Activated T-helper 9 cell treated with anti-CD3 and anti-CD28 coated beads, Interleukin-2, amount 50 U/mL, for 16 hours (primary cell): Measurements from ENCODE around the gene SEPTIN11.

ENCODE experiments used
- DNase-seq: peaks from one replicate; pipeline ENCODE4 v3.0.0-alpha.2; 2020; ENCODE audit warnings: low read depth

Gene SEPTIN11

DNA sequence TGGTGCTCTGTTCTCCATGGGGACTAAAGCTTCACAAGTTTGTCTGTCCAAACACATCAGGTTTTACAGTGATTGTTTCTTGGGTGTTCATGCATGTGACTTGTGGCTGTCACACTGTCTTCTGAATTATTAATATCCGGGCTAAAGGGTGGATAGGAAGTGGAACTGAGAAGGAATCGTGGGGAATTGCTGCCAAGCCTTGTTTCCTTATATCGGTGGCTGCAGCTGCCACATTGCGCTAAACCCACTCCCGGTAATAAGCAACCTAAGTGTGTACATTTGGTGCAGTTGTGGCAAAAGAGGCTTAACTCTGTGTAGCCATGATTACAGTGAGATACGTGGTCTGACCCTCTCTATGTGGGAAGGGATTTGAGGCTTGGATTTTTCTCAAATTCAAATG lies 30.7 kb downstream of the SEPTIN11 start:
- DNase-seq = no peak

DNA sequence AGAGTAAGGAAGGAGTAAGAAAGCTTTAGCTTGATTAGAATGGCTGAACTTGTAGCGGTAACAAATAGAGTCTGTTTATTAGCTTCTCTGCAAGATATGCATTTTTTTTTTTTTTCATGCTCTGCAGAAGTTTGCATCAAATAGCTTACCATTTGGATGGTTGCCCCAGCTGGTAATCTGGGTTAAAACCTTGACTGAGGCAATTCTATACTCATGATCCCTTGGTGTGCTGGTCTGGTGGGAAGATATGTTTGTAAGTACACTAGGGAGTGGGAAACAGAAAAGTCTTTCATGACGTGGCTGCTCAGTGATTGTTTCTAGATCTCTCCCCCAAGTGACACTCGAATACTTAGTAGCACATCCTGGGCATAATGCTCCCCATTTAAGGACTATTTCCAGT lies 32.1 kb downstream of the SEPTIN11 start:
- DNase-seq = no peak

DNA sequence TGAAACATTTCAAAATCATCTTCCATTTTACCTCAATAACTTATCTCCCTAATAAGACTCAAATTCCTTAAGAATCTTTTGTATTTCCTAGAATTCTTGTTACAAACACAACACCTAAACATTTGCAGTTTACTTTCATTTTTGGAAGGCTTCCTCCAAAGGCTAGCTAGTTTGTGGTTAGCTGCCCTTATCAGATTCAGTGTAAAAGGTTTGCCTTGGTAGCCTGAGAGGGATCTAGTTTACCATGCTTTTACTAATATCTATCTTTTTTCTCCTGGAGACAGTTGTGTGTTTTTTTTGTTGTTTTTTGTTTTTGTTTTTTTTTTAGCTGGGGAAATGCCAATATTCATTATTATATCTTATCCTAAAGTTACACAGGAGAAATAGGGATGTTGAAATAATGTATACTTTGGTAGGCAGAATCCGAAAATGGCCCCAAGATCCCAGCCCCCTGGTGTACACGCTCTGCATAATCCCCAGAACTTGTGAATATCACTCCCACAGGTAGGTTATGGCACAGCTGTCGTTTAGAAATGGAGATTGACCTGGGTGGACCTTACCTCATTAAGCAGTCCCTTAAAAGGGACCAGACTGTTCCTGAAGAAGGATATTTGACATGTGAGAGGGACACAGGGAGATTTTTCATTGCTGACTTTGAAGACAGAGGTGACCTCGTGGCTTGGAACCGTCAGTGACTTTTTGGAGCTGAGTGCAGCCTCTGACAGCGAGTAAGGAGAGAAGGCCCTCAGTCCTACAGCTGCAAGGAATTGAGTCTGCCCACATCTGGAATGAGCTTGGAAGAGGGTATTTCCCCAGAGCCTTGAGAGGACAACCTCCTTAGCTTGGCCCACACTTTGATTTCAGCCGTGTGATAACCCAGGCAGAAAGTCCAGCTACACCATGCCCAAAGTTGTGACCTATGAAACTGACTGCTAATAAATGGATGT lies 33.4 kb downstream of the SEPTIN11 start:
- DNase-seq = no peak

DNA sequence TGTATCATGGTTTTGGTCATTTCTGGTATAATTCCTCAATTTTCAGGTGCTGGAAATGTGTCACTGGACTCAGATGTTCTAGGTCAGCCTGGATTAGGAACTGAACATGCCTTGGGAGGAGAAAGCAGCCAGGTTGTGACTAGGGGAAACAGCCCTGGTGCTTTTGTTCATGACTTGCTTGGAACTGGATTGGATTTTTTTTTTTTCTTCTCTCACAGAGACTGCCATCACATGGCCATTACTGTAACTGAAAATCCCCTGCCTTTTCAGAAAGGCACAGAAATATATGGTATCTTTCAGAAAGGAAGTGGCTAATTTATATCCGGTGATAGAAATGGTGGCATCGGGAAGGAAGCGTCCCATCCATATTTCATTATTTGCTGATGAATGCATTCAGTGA lies 34.6 kb downstream of the SEPTIN11 start:
- DNase-seq = no peak

DNA sequence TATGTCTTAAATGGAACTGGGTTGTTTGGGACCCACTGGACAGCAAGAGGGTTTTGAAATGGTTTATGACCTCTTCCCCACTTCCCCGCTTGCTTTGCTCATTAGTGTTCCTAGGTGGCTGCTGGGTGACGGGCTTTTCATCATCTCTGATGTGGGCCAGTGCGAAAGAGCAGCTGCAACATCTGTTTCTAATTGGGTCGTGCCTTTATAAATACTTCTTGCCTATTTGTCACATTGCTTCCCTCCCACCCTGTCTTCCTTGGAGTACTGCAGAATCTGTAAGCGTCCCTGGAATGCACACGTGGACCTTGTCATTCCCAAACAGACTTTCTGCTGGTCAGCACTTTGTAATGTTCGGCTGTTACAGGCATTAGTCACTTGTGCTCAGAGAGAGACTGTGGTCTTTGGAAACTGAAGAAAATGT lies 35.2 kb downstream of the SEPTIN11 start:
- no peak for DNase-seq

DNA sequence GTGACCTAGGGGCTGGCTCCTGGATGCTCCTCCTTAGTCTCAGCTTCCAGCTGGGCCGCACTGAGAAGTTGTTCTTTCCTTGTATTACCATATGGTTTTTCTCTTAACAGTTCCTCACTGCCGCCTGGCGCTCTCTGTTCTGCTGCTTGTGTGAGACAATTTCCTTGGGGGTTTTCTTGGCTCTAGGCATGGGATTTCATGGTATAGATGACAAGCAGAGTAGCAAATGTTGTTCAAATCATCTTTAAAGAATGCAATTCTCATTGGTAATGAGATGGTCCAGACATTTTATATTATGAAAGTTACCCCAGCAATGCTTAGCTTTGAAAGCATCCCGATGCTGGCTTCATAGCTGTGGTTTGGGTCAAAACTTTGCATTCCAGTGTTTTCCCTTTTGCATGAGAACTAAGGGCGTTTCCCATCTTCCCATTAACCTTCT lies 37.6 kb downstream of the SEPTIN11 start:
- no peak for DNase-seq

DNA sequence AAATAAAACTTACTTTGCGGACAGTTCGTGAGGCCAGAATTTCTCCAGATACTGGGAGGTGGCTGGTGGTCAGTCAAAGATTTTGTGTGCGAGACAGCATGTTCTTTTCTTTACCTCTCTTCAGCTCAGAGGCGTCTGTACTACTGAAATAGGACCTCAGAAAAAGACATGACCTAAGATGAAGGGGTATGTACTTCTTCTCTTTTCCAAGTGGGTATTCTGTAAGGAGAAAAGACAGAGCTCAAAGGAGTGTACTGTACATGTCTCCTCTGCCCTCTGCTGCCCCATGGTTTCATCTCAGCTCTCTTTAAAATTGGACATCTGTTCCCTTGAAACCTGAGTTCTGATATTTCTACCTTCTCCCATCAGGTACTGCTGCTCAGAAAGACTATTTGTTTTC lies 38.1 kb downstream of the SEPTIN11 start:
- no peak for DNase-seq

DNA sequence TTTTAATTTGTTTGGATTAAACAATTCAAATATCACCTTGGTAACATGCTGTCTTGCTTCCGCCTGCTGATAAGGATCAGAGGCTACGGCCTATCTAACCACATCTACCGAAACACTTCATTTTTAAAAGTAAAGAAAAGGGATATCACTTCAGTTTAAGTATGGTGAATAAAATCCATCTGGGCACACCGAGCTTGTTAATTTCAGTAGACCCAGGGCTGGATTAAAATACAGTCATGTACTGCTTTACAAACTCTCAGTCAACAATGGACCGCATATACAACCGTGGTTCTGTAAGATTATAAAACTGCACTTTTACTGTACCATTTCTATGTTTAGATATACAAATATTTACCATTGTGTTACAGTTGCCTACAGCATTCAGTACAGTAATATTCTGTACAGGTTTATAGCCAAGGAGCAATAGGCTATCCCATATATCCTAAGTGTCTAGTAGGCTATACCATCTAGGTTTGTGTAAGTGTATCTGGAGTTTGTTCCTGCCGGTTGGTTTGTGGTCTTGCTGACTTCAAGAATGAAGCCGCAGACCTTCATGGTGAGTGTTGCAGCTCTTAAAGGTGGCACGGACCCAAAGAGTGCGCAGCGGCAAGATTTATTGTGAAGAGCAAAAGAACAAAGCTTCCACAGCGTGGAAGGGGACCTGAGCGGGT lies 40.0 kb downstream of the SEPTIN11 start:
- DNase-seq = peak; percentile 26

DNA sequence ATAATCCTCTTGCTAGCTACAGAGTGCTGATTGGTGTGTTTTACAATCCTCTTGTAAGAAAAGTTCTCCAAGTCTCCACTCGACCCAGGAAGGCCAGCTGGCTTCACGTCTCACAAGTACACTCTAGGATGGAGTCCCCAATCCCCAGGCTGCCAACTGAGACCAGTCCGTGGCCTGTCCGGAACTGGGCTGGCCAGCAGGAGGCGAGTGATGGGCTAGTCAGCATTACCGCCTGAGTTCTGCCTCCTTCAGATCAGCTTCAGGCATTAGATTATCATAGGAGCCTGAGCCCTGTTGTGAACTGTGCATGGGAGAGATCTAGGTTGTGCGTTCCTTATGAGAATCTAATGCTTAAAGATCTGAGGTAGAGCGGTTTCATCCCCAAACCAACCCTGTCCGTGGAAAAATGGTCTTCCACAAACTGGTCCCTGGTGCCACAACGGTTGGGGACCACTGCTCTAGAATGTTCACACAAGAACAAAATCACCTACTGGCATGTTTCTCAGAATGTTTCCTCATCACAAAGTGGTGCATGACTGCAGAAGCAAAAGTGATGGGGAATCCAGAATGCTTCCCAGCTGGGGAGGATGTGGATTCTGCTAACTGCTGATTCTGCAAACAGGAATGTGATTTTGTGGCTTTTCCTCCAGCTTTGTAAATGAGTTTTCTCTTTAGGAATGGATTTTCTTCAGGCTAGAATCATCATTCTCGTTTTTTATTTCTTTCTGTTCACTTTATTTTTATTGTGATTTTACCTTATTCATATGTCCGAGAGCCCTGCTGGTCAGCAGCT lies 40.9 kb downstream of the SEPTIN11 start:
- no peak for DNase-seq

DNA sequence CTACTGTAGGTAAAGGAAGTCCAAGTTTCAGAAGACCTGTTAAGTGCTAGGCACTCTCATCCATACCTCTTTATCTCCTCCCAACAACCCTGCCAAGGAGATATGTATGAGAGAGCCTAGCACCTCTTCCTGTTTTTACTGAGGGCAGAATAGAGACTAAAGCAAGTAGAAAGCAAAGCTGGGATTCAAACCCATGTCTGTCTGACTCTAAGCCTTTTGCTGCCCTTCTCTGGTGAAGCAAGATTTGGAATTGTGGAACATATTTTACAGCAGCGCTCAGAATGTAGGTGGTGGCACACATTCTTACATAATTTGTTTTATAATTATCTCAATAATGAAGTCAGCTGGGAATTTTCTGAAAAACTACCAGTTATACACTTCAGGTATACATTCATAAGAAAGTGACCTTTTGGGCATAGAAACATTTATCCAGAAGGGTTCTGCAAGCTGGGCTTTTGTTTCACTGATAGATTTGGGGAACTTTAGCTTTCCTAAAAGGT lies 41.7 kb downstream of the SEPTIN11 start:
- DNase-seq = no peak

DNA sequence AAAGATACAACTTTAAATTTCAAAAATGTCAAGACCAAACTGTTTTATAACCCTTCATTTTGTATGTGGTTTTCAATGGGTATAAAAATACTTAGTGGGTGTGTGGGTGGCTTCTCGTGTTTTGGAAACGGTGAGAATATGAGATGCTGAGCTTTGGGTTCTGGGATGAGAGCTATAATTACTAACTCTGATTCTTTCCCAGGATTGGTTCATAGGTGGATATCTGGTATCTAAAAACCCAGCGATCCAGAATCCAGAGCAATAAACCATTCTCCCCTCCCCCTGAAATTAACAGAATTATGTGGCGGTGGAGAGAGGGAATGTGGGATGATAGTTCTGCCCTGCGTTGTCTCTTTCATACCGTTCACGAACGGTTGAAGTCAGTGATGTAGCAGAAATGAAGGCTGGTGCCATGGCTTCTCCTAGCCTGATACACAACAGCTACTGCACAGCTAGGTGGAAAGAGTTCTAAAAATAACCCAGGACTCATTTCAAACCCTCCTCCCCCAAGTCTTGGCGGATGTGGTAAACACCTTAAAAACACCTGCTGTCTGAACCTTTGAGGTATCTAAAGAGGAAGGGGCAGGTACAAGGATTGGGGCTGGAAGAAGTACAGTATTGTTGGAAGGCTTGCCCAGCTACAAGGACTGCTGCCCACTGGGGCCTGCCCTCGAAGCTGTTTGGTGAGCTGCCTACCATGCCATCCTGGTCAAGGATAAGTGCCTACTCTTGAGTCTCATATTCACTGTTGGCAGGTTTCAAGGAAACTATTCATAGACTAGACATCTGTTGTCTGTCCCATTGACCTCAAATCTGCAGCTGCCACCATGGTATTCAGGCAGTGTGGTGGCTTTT lies 44.5 kb downstream of the SEPTIN11 start:
- peak; percentile 10 for DNase-seq

DNA sequence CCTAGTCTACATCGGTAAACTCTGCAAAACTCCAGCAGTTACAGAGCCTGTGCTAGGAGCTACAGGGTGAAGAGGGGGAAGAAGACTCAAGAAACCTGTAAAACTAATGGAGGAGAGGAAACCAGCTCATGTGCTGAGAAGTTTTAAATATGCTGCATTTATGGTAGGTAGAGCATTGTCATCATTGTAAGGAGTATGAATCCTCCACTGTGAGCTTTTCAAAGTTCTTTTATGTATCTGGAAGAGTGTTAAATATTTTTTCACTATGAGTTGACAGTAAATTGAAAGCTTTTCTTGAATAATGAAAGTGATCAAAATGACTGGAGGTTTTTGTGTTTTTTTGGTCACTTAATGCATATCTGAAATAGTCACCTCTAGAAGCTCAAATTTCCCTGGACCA lies 46.2 kb downstream of the SEPTIN11 start:
- no peak for DNase-seq

DNA sequence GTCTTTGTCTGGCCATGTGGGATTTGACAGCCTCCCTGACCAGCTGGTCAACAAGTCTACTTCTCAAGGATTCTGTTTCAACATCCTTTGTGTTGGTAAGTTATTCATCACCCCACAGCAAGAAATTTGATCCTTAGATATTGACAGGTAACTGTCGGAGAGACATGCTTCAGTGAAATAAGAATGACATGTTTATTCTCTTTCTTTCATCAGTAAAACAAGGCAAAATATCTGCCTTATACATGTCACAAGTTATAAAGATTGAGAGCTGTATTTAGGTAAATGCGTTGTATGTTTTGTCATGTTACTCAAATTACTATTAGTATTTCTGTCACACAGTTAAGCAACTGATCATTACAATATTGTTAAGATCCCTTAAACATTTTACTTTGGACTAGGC lies 46.9 kb downstream of the SEPTIN11 start:
- DNase-seq = no peak

DNA sequence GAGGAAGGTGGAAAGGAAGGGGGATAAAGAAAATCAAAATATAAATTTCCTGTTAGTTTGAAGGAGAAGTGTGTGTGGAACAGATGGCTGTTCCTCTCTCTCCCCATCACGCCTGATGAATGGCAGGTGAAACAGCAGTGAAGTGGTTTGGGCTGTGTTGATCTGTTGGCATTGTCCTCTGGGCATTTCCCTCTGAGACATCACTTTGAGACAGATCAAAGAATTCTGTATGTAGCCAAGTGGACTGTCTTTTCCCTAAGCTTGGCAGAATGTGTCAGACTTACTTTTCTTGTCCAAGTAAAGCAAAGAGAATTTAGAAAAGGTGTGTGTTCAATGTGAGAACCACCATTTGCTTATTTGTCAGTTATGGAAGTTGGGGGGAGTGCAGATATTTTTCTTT lies 47.5 kb downstream of the SEPTIN11 start:
- DNase-seq = no peak

DNA sequence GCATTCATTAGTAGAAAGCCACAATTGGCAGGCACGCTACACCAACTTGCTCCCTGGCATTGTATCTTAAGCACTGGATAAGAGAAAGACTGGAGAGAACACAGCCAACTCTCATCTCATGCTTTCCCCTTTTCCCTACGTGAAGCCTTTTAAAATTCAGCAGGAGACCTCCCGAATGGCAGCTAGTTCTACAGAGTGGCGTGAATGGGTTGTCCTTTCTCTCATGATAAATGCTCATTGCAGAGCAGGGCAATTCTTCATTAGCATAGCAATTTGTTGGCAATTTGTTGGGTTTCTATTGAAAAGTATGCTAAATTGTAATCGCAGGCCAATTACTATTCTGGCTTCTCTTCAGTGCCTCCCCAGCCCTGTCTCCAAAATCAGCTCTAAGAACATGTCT lies 48.0 kb downstream of the SEPTIN11 start:
- no peak for DNase-seq

DNA sequence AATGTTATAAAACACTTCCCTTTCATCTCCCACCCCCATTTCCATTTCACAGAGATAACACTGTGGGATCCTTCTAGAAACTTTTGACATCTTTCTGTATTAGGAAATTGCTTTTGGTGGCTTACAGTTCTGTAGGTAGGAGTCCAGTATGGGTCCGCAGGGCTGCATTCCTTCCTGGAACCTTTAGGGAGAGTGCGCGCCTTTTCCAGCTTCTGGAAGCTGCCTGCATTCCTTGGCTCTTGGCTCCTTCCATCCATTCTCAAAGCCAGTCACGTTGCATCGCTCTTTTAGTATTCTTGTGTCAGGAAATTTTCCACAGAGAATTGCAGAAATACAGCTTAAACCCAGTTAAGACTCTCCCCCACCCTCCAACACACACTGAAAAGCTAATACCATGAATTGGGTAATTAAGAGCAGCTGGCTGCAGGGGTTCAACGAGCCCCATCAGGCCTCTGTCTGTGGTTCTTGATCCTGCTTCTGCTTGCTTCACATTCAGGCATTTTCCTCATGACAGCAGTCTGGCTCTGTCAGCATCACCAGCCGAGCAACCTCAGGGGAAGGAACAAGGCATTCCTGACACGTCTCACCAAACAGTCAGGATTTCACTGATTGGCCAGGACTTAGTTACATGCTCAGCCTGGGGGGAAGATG lies 48.8 kb downstream of the SEPTIN11 start:
- no peak for DNase-seq
